CD14-positive monocyte (primary cell): ENCODE measurements around the gene ADGRG6. TPM values are rescaled to one million over a fixed set of nuclear protein-coding genes. Genes with fewer than 3 reads are reported as not detected.
A peak's percentile ranks its signal among the peaks of the same experiment; 100 is the strongest.

Experiments used
- DNase-seq, 3 donors: peaks; one replicate each; pipeline ENCODE4 v3.0.0-alpha.2; 2011 to 2022
- H2AFZ ChIP-seq: 2 replicates; pipeline ENCODE4 v1.6.0; 2012; ENCODE audit warnings: mild to moderate bottlenecking, low read depth, low read length, inconsistent platforms; ENCODE audit not compliant: insufficient read depth, poor library complexity, severe bottlenecking
- H3K27ac ChIP-seq, 2 donors: 1 replicate in 1 of 2; 2 replicates in 1 of 2; pipeline ENCODE4 v1.5.1; 2012 to 2013; ENCODE audit warnings: low read length in 2 of 2, control low read depth in 1 of 2, inconsistent platforms in 1 of 2, low read depth in 1 of 2, mild to moderate bottlenecking in 1 of 2
- H3K27me3 ChIP-seq, 2 donors: one replicate each; pipeline versions ENCODE4 v1.6.0 to v1.6.1; 2011 to 2013; ENCODE audit warnings: low read length in 2 of 2; ENCODE audit not compliant: control insufficient read depth in 2 of 2, insufficient read depth in 2 of 2
- H3K36me3 ChIP-seq, 2 donors: replicated peaks in 1 of 2; 1 replicate in 1 of 2; 2 replicates in 1 of 2; pipeline versions ENCODE4 v1.5.1 to v1.6.1; 2012 to 2013; ENCODE audit warnings: low read length in 2 of 2, control low read depth in 1 of 2, inconsistent platforms in 1 of 2, mild to moderate bottlenecking in 1 of 2; ENCODE audit not compliant: insufficient read depth in 2 of 2, control insufficient read depth in 1 of 2
- H3K4me1 ChIP-seq, 2 donors: 1 replicate in 1 of 2; 2 replicates in 1 of 2; pipeline versions ENCODE4 v1.5.1 to v1.6.1; 2012 to 2013; ENCODE audit warnings: low read length in 2 of 2, control low read depth in 1 of 2, inconsistent platforms in 1 of 2, mild to moderate bottlenecking in 1 of 2, moderate library complexity in 1 of 2; ENCODE audit not compliant: insufficient read depth in 2 of 2, control insufficient read depth in 1 of 2
- H3K4me2 ChIP-seq: replicated peaks from 2 replicates; pipeline ENCODE3; 2012; ENCODE audit warnings: low read length, moderate library complexity, mild to moderate bottlenecking; ENCODE audit not compliant: poor library complexity, severe bottlenecking; ENCODE audit errors: extremely low read depth
- H3K4me3 ChIP-seq, 3 experiments: fragments of 200-600 bp in 1 of 3; sonication (generic) in 1 of 3; replicated peaks in 1 of 3; 1 replicate in 2 of 3; 2 replicates in 1 of 3; pipeline ENCODE4 v1.5.1; 2011 to 2013; ENCODE audit warnings: low read length in 3 of 3, mild to moderate bottlenecking in 3 of 3, control low read depth in 2 of 3, low read depth in 2 of 3, inconsistent platforms in 1 of 3, moderate library complexity in 1 of 3
- H3K79me2 ChIP-seq: 2 replicates; pipeline ENCODE4 v1.6.0; 2012; ENCODE audit warnings: mild to moderate bottlenecking, control low read depth, inconsistent platforms, low read length, moderate library complexity; ENCODE audit not compliant: insufficient read depth
- H3K9ac ChIP-seq: 2 replicates; pipeline ENCODE4 v1.6.0; 2017; ENCODE audit warnings: low read length, mild to moderate bottlenecking; ENCODE audit not compliant: insufficient read depth, poor library complexity, severe bottlenecking
- H3K9me3 ChIP-seq, 2 donors: replicated peaks in 1 of 2; 1 replicate in 1 of 2; 2 replicates in 1 of 2; pipeline versions ENCODE4 v1.5.1 to v1.6.1; 2012 to 2013; ENCODE audit warnings: low read length in 2 of 2, control low read depth in 1 of 2; ENCODE audit not compliant: control insufficient read depth in 1 of 2, insufficient read depth in 1 of 2
- H4K20me1 ChIP-seq: 2 replicates; pipeline ENCODE4 v1.6.0; 2012; ENCODE audit warnings: mild to moderate bottlenecking, low read length, control low read depth, moderate library complexity; ENCODE audit not compliant: insufficient read depth
- H3K27ac Mint-ChIP-seq, 7 donors: one replicate each; pipeline ENCODE4 v1.8.0; 2020; ENCODE audit warnings: mild to moderate bottlenecking in 7 of 7, mixed read lengths in 7 of 7, moderate library complexity in 6 of 7, inconsistent platforms in 2 of 7
- H3K27me3 Mint-ChIP-seq, 3 donors: one replicate each; pipeline ENCODE4 v1.8.0; 2021 to 2022; ENCODE audit warnings: low read depth in 3 of 3, mild to moderate bottlenecking in 3 of 3, mixed read lengths in 3 of 3, moderate library complexity in 3 of 3, inconsistent platforms in 1 of 3
- H3K36me3 Mint-ChIP-seq, 2 donors: one replicate each; pipeline ENCODE4 v1.8.0; 2020; ENCODE audit warnings: mixed read lengths in 2 of 2, inconsistent platforms in 1 of 2, mild to moderate bottlenecking in 1 of 2
- H3K4me1 Mint-ChIP-seq: one replicate; pipeline ENCODE4 v1.8.0; 2020; ENCODE audit warnings: mild to moderate bottlenecking, mixed read lengths
- H3K4me3 Mint-ChIP-seq, 2 donors: one replicate each; pipeline ENCODE4 v1.8.0; 2020; ENCODE audit warnings: mild to moderate bottlenecking in 2 of 2, mixed read lengths in 2 of 2, moderate library complexity in 1 of 2
- H3K9me3 Mint-ChIP-seq, 7 donors: one replicate each; pipeline ENCODE4 v1.8.0; 2020 to 2022; ENCODE audit warnings: mixed read lengths in 7 of 7, mild to moderate bottlenecking in 6 of 7, moderate library complexity in 6 of 7, inconsistent platforms in 2 of 7
- WGBS: methylation state at CpG from one replicate; pipeline ENCODE4 v1.1.5; 2013; ENCODE audit warnings: missing lambda C conversion rate; ENCODE audit not compliant: insufficient coverage; 5-methylcytosine and 5-hydroxymethylcytosine counted together
- intact Hi-C, 2 donors: fragments of 100-400 bp; cut with micrococcal nuclease; formaldehyde crosslinking; loops; one replicate each; pipeline versions ENCODE4 v1.15.0 to v1.15.1; 2023
- polyA plus RNA-seq, 3 donors: library from polyadenylated mRNA; depleted of rRNA in 1 of 3; unstranded in 2 of 3; stranded (reverse) in 1 of 3; fragments of 300-500 nt in 2 of 3; fragments of >200 nt in 1 of 3; fragmentation: Illumina TruSeq in 2 of 3; gene quantifications; 1 replicate in 2 of 3; 2 replicates in 1 of 3; pipeline ENCODE4 v1.2.3, GENCODE V29; 2012 to 2021
- TF ChIP-seq, protein P1 (sequence below): fragments of 200-600 bp; IDR thresholded peaks from one replicate; pipeline ENCODE4 v1.8.0; 2022; ENCODE audit warnings: antibody characterized with exemption, mild to moderate bottlenecking

ADGRG6 gene
- polyA plus RNA-seq, 3 donors: 0.18 to 0.31 TPM; not detected in 1

GRCh38 chr6:142302421-142303175 is 791 bp downstream of the ADGRG6 start:
- Histone ChIP-seq H3K9ac (no peak overlapping the region), H2AFZ (peak overlapping the region; percentile 83), H3K36me3 (no peaks in the 10 kb centered on the region), H3K4me1 (peaks cover 12 to 19% of the 10 kb centered on the region in 2 donors), H3K79me2 (no peaks in the 10 kb centered on the region), H3K9me3 (no peaks in the 10 kb centered on the region), H3K27me3 (peaks cover 12 to 22% of the 10 kb centered on the region in 2 donors), H3K4me3 (peak overlapping the region; percentile 34 to 80 (median 36)), H3K27ac (no peak overlapping the region), H4K20me1 (no peaks in the 10 kb centered on the region), H3K4me2 (peak overlapping the region; percentile 92)
- H3K27ac Mint-ChIP-seq: no peak overlapping the region
- H3K4me3 Mint-ChIP-seq: peak overlapping the region; percentile 72 to 93
- 70% methylated on average over 15 of the region's 18 CpGs for WGBS
- H3K27me3 Mint-ChIP-seq: peaks cover 27 to 34% (median 28%) of the 10 kb centered on the region in 3 donors
- peaks cover 21% of the 10 kb centered on the region for H3K4me1 Mint-ChIP-seq
- peaks cover 0 to 8% (median 2%) of the 10 kb centered on the region in 7 donors for H3K9me3 Mint-ChIP-seq
- peaks cover 0 to 7% of the 10 kb centered on the region in 2 donors for H3K36me3 Mint-ChIP-seq
- TF ChIP-seq, protein P1, sequence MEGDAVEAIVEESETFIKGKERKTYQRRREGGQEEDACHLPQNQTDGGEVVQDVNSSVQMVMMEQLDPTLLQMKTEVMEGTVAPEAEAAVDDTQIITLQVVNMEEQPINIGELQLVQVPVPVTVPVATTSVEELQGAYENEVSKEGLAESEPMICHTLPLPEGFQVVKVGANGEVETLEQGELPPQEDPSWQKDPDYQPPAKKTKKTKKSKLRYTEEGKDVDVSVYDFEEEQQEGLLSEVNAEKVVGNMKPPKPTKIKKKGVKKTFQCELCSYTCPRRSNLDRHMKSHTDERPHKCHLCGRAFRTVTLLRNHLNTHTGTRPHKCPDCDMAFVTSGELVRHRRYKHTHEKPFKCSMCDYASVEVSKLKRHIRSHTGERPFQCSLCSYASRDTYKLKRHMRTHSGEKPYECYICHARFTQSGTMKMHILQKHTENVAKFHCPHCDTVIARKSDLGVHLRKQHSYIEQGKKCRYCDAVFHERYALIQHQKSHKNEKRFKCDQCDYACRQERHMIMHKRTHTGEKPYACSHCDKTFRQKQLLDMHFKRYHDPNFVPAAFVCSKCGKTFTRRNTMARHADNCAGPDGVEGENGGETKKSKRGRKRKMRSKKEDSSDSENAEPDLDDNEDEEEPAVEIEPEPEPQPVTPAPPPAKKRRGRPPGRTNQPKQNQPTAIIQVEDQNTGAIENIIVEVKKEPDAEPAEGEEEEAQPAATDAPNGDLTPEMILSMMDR: no peak
- DNase-seq: no peak
- intact Hi-C loops: no loop called here

- Mint-ChIP-seq H3K36me3 (peaks cover 0 to 7% of the 10 kb centered on the region in 2 donors), H3K4me3 (peak overlapping the region in 1 of 2 donors; percentile 93), H3K27me3 (peaks cover 27 to 34% (median 28%) of the 10 kb centered on the region in 3 donors), H3K27ac (no peak overlapping the region), H3K4me1 (peaks cover 16% of the 10 kb centered on the region), H3K9me3 (peaks cover 0 to 8% (median 2%) of the 10 kb centered on the region in 7 donors)
- H3K79me2 ChIP-seq: no peaks in the 10 kb centered on the region
- no peaks in the 10 kb centered on the region for H3K9me3 ChIP-seq
- H3K27ac ChIP-seq: no peak overlapping the region
- no peak overlapping the region for H3K4me2 ChIP-seq
- intact Hi-C loops: no loop called here
- no peaks in the 10 kb centered on the region for H3K36me3 ChIP-seq
- WGBS: no CpG with 5 or more reads among the region's 2 CpGs
- H3K4me1 ChIP-seq: peaks cover 12 to 19% of the 10 kb centered on the region in 2 donors
- no peaks in the 10 kb centered on the region for H4K20me1 ChIP-seq
- no peak overlapping the region for H3K9ac ChIP-seq
- no peak for DNase-seq
- TF ChIP-seq, protein P1: no peak
- no peak overlapping the region for H3K4me3 ChIP-seq
- H2AFZ ChIP-seq: no peak overlapping the region
- H3K27me3 ChIP-seq: peaks cover 12 to 22% of the 10 kb centered on the region in 2 donors
Observed at GRCh38 chr6:142303176-142303533, 1.3 kb downstream of the ADGRG6 start.
